Esophagus squamous epithelium (tissue), 5 donors: ENCODE results near the gene SAPCD1. TPM values are rescaled to one million over a fixed set of nuclear protein-coding genes. Genes with fewer than 3 reads are reported as not detected.
"Not testable (repeated sequence)": the region's sequence is repeated elsewhere in the genome, so short reads cannot be mapped to it uniquely, and the experiment has no call there.

Source experiments
- DNase-seq: peaks from one replicate; lab custom pipeline; 2025; lab: John Stamatoyannopoulos, UW
- H3K27ac ChIP-seq, 4 donors: fragments of 200-600 bp; sonication (generic); one replicate each; pipeline ENCODE4 v1.5.1; 2016 to 2019; ENCODE audit warnings: mild to moderate bottlenecking in 1 of 4
- H3K27me3 ChIP-seq, 4 donors: fragments of 200-600 bp; sonication (generic); 1 replicate in 3 of 4; 2 replicates in 1 of 4; pipeline versions ENCODE4 v1.5.1 to v1.6.0; 2017 to 2021; ENCODE audit warnings: antibody characterized with exemption in 1 of 4
- H3K36me3 ChIP-seq, 3 donors: fragments of 200-600 bp; sonication (generic); one replicate each; pipeline ENCODE4 v1.5.1; 2016 to 2019
- H3K4me1 ChIP-seq, 3 donors: fragments of 200-600 bp; sonication (generic); one replicate each; pipeline ENCODE4 v1.5.1; 2017 to 2019
- H3K4me3 ChIP-seq, 4 donors: fragments of 200-600 bp; sonication (generic); 1 replicate in 3 of 4; 2 replicates in 1 of 4; pipeline ENCODE4 v1.5.1; 2016 to 2019; ENCODE audit warnings: mild to moderate bottlenecking in 2 of 4, moderate library complexity in 1 of 4
- H3K9me3 ChIP-seq, 3 donors: fragments of 200-600 bp; sonication (generic); one replicate each; pipeline ENCODE4 v1.5.1; 2016 to 2019
- CTCF ChIP-seq, 6 experiments: fragments of 450-650 bp in 4 of 6; fragments of 200-600 bp in 2 of 6; sonication (generic) in 2 of 6; IDR thresholded peaks; one replicate each; pipeline ENCODE4 v1.5.1; 2016 to 2019; ENCODE audit warnings: antibody characterized with exemption in 6 of 6, mild to moderate bottlenecking in 4 of 6, moderate library complexity in 4 of 6
- POLR2A ChIP-seq, 4 donors: fragments of 450-650 bp; IDR thresholded peaks; one replicate each; pipeline ENCODE4 v1.6.1; 2017; ENCODE audit warnings: antibody characterized with exemption in 4 of 4, mild to moderate bottlenecking in 4 of 4, moderate library complexity in 3 of 4
- WGBS, 2 donors: methylation state at CpG; one replicate each; pipeline ENCODE4 v1.1.5; 2018; 5-methylcytosine and 5-hydroxymethylcytosine counted together
- intact Hi-C: fragments of 100-400 bp; cut with DNase I; formaldehyde crosslinking; loops from one replicate; pipeline ENCODE4 v1.15.0; 2022
- total RNA-seq, 4 donors: library from RNA; depleted of rRNA; stranded (reverse); fragments of >200 nt; gene quantifications; one replicate each; pipeline ENCODE4 v1.1.0, GENCODE V29; 2016
- donor health status: DM: yes; HTN: yes; CAD: no.

SAPCD1 gene
- total RNA-seq, 4 donors from 2014 or later: 0.45 to 2.9 (median 1.1) TPM

DNA sequence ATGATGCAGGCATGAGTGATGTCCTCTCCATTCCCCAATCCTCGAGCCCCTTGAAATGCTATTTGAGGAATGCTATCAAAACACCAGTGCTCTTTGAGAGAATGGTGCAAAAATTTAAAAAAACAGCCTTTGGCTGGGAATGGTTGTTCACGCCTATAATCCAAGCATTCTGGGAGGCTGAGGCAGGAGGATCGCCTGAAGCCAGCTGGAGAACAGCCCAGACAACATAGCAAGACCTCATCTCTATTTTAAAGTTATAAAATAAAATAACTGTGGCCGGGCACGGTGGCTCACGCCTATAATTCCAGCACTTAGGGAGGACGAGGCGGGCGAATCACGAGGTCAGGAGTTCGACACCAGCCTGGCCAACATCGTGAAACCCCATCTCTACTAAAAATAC lies 37.3 kb downstream of the SAPCD1 start:
- Histone ChIP-seq H3K27ac (no peak overlapping the region), H3K4me1 (peaks cover 3 to 27% (median 8%) of the 10 kb centered on the region in 3 donors), H3K4me3 (no peak overlapping the region), H3K9me3 (no peaks in the 10 kb centered on the region), H3K36me3 (peaks cover 0 to 42% (median 0%) of the 10 kb centered on the region in 3 donors), H3K27me3 (no peaks in the 10 kb centered on the region)
- TF ChIP-seq POLR2A (IDR thresholded peaks at IDR 0.05) (no peak), CTCF (IDR thresholded peaks at IDR 0.05) (no peak)
- DNase-seq: no peak
- intact Hi-C loops: no loop called here
- WGBS, 2 donors: 86 to 88% methylated on average over 11 to 12 of the region's 12 CpGs

GRCh38 chr6:31801031-31801927 lies 38.8 kb downstream of the SAPCD1 start:
- H3K36me3 ChIP-seq: peaks cover 0 to 42% (median 0%) of the 10 kb centered on the region in 3 donors
- H3K4me1 ChIP-seq: peaks cover 8 to 34% (median 13%) of the 10 kb centered on the region in 3 donors
- intact Hi-C loops, H3K27me3 ChIP-seq, H3K9me3 ChIP-seq, H3K27ac ChIP-seq, H3K4me3 ChIP-seq, DNase-seq: not testable (repeated sequence)
- 91 to 92% methylated on average over 8 of the region's 8 CpGs for WGBS, 2 donors

- DNase-seq: no peak
- WGBS, 2 donors: 6 to 8% methylated on average over 7 of the region's 7 CpGs
- TF ChIP-seq CTCF (IDR thresholded peaks at IDR 0.05): no peak
- no peak for TF ChIP-seq POLR2A (IDR thresholded peaks at IDR 0.05)
- Histone ChIP-seq H3K27ac (peak overlapping the region; percentile 85 to 98 (median 94)), H3K9me3 (no peaks in the 10 kb centered on the region), H3K27me3 (no peaks in the 10 kb centered on the region), H3K4me3 (peak overlapping the region; percentile 45 to 76 (median 62)), H3K4me1 (peaks cover 7 to 26% (median 16%) of the 10 kb centered on the region in 3 donors), H3K36me3 (peaks cover 0 to 29% (median 0%) of the 10 kb centered on the region in 3 donors)
- intact Hi-C loops: no loop called here
Measured at GRCh38 chr6:31805939-31806469, 43.5 kb downstream of the SAPCD1 start.

DNA sequence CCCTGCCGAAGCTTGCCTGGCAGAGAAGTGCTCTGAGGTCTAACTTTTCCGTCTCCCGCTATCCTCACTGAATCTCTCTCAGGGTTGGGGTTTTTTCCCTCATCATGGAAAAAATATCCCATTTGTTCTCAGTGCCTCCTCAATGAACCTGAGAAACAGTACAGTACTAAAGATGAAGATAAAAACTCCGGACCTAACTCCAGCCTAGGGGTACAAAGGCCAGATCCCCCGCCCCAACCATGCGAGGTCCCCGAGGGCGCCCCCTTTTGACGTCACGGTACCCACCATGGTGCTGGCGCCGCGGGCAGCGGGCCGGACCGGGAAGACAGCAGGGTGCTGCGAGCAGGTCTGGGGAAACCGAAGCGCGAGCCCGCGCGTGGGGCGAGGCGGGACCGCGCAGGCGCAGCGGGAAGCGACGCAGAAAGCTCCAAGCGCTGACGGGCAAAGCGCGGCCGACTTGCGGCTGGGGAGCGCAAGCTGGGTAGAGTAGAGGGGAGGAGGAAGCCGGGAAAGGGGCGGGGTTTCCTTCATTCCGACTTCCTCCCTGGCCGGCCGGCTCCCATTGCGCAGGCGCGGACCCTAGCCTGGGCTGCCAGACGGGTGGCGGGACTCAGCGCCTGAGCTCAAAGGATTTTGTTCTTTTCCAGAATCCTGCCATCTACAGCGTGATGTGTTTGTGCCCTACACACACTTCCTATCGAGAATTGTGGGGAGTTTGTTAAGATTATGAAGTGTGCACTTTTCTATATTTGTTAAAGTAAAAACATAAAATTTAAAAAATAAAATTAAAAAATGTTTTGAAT lies 44.2 kb downstream of the SAPCD1 start, which contains the start of gene LSM2:
TSS of gene LSM2 (minus strand) at position 497 of the 803 bp plus-strand sequence. CDS start at position 288, 209 bp downstream.
- Histone ChIP-seq H3K27me3 (no peaks in the 10 kb centered on the region), H3K27ac (peak within 1 kb of the TSS; percentile 85 to 98 (median 94)), H3K4me1 (peaks cover 7 to 26% (median 16%) of the 10 kb centered on the region in 3 donors), H3K9me3 (no peaks in the 10 kb centered on the region), H3K36me3 (peaks cover 0 to 22% (median 0%) of the 10 kb centered on the region in 3 donors), H3K4me3 (peak within 1 kb of the TSS; percentile 45 to 76 (median 62))
- WGBS, 2 donors: 0 to 1% methylated on average over 17 to 29 of the region's 51 CpGs
- peak in 4 of 6 experiments; percentile 1 to 53 (median 26) for TF ChIP-seq CTCF (IDR thresholded peaks at IDR 0.05)
- TF ChIP-seq POLR2A (IDR thresholded peaks at IDR 0.05): peak in 3 of 4 donors; percentile 58 to 89 (median 78)
- DNase-seq: peak; percentile 79
- intact Hi-C loops: no loop called here

GRCh38 chr6:31808599-31808998 lies 46.1 kb downstream of the SAPCD1 start:
- H3K4me1 ChIP-seq: peaks cover 11 to 38% (median 25%) of the 10 kb centered on the region in 3 donors
- DNase-seq, H3K27me3 ChIP-seq, H3K36me3 ChIP-seq, H3K4me3 ChIP-seq, H3K27ac ChIP-seq, intact Hi-C loops, H3K9me3 ChIP-seq: not testable (repeated sequence)
- WGBS, 2 donors: 83 to 92% methylated on average over 5 to 10 of the region's 10 CpGs
